Stimulated activated CD8-positive, alpha-beta memory T cell treated with anti-CD3 and anti-CD28 coated beads, Interleukin-4, amount 100 ng/mL, for 4 hours (primary cell): ENCODE measurements around the gene DEFB126.
"Not testable (repeated sequence)": the region's sequence is repeated elsewhere in the genome, so short reads cannot be mapped to it uniquely, and the experiment has no call there.

ENCODE experiments used
- DNase-seq, 2 donors: peaks; one replicate each; pipeline ENCODE4 v3.0.0-alpha.2; 2020; ENCODE audit warnings: low read depth in 2 of 2, low spot score in 1 of 2

The DEFB126 gene, protein sequence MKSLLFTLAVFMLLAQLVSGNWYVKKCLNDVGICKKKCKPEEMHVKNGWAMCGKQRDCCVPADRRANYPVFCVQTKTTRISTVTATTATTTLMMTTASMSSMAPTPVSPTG

DNA sequence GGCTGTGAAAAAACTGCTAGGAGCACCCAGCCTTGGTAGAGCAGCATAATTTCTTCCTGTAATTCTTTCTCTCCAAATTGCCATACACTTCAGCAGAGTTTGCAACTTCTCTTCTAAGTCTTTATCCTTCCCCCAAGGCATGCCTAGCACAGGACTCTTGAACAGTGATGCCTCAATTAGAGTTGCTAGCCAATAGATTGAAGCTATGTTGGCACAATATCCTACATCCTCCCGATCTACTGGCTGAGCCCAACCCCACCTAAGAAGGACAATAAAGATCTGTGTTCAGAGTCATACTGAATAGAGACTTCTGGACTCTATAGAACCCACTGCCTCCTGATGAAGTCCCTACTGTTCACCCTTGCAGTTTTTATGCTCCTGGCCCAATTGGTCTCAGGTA, at the start of gene DEFB126:
Gene DEFB126, plus strand, starts transcription at position 301 of the 400 bp plus-strand sequence. Its CDS starts 39 bp downstream, at position 340.
- DNase-seq, result no peak

DNA sequence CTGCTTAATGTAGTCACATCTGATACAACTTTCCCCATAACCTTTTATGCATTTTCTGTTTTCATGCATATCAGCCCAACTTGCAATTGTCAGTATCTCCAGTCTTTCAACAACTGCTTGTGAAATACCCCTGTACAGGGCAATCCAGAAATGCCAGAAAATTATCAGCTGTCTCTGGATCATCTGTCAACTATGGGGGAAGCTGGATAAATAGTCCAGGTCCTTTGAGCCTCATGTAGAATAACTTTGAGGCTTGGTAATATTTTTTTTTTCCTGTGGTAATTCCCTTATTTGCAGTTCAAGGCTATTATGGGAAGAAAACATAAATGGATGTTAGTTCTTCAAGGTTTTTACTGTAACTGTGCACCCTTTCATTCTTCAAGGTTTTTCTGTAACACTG, 48.7 kb upstream of the DEFB126 start:
- DNase-seq, result no peak

DNA sequence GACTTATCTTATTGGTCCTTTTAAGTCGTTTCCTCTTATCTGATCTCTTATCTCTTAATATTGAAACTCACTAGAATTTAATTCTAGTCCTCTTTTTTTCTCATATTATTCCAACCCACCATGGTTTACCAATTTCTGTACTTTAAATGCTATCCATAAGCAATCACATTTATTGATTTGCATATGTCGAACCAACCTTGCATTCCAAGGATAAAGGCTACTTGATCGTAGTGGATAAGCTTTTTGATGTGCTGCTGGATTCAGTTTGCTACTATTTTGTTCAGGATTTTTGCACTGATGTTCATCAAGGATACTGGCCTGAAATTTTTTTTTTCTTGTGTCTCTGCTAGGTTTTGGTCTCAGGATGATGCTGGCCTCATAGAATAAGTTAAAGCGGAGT, 47.2 kb upstream of the DEFB126 start:
- DNase-seq, result no peak

DNA sequence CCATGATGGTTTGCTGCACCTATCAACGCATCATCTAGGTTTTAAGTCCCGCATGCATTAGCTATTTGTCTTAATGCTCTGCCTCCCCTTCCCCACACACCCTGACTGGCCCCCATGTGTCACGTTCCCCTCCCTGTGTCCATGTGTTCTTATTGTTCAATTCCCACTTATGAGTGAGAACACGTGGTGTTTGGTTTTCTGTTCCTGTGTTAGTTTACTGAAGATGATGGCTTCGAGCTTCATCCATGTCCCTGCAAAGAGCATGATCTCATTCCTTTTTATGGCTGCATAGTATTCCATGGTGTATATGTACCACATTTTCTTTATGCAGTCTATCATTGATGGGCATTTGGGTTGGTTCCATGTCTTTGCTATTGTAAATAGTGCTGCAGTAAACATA, 44.7 kb upstream of the DEFB126 start:
- DNase-seq, result not testable (repeated sequence)

DNA sequence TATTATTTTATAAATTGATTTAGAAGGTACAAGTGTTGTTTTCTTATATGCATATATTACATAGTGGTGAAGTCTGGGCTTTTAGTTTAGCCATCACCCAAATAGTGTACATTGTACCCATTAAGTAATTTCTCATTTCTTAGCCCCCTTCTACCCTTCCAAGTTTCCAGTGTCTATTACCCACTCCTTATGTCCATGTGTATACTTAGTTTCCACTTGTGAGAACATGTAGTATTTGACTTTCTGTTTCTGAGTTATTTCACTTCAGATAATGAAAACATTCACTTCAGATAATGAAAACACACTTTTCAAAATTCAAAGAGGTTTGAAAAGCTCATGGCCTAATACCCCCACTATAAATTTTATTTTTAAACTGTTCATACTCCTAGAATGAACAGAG, 40.4 kb upstream of the DEFB126 start:
- no peak for DNase-seq

DNA sequence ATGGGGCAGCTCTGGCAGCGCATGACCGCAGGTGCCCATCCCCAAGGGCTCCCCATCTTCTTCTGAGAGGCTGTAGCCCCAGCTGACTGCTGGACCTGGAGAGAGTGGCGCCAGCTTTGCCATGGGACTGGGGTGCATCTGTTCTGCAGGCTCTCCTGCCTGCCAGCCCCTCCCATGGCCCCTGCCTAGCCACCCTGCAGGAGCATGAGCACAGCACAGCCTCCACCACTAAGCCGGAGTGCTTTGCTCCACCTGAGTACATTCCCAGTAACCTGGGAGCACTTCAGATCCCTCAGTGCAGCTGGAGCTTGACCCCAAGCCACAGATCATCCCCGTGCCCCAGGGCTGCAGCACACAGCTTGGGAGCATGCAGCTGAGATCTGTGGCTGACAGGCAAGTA, 38.9 kb upstream of the DEFB126 start:
- DNase-seq, result no peak

DNA sequence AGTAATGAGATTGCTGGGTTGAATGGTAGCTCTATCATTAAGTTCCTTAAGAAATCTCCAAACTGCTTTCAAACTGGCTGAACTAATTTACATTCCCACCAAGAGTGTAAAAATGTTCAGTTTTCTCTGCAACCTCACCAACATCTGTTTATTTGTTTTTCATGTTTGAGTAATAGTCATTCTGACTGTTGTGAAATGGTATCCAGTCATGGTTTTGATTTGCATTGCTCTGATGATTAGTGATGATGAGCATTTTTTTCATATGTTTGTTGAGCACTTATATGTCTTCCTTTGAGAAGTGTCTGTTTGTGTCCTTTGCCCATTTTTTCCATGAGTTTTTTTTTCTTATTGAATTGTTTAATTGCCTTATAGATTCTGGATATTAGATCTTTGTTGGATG, 30.0 kb upstream of the DEFB126 start:
- DNase-seq, result no peak

DNA sequence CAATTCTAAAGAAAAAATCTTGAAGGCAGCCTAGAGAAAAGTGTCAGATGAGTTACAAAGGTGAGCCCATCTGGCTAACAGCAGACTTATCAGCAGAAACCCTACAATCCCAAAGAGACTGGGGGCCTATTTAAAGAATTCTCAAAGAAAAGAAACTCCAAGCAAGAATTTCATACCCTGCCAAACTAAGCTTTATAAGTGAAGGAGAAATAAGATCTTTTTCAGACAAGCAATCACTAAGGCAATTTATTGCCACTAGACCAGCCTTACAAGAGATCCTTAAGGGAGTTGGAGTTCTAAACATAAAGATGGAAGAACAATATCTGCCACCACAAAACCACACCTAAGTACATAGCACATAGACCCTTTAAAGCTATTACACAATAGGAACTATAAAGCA, 24.9 kb upstream of the DEFB126 start:
- no peak for DNase-seq

DNA sequence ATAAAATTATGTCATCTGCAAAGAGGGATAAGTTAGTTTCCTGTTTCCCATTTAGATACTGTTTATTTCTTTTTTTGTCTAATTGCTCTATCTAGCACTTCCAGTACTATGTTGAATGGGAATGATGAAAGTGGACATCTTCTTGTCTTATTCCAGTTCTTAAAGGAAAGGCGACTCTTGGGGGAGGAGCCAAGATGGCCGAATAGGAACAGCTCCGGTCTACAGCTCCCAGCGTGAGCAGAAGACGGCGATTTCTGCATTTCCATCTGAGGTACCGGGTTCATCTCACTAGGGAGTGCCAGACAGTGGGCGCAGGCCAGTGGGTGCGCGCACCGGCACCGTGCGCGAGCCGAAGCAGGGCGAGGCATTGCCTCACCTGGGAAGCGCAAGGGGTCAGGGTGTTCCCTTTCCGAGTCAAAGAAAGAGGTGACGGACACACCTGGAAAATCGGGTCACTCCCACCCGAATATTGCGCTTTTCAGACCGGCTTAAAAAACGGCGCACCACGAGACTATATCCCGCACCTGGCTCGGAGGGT, 12.5 kb upstream of the DEFB126 start:
- not testable (repeated sequence) for DNase-seq

DNA sequence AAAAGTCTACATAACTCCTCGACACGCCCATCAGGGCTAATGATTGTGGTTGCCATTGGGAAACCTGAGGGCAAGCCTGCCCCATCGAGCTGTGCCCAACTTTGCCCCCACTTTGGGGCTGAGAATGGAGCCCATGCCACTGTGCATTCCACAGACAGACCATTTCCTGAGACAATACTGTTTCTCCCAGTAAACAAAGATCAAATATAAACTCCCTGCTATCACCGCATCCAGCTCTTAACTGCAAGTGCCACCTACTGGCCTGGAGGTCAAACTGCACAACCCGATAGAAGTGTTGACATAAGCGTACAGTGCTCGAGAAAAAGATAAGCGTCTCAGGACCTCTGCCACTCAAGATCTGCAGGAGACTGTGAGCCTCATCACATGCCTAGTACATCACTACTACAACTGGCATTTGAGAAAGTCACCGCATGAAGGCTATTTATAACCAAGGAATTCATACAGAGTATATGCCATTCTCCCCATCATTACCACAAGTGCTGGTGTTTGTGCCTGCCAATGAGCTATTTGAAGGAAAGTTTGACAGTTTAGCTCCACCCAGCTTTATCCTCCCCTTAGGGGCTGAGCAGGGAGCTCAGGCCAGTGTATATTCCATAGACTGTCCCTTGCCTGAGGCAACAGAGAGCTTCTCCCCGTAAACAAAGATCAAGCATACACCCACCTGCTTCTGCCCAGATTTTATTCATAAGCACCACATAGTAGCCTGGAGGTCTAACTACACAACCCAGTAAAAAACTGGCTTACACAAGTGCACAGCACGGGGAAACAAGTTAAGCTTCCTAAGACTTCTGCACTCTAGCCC, 4.5 kb upstream of the DEFB126 start:
- DNase-seq, result no peak

DNA sequence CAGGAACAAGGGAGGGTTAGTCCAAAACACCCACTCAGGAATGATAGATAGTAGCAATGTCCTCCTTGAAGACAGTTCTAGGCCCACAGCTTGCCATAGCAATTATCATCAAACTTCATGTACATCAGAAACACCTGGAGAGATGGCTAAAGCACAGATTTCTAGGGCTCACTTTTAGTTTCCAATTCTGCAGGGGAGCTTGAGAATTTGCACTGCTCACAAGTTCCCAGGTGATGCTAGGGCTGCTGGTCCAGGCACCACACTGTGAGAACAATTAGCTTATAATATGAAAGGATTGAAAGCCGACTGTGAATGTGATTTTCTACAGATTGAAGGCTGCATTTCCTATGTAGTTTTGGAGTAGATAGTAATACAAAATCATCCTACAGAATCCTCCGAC, 3.5 kb downstream of the DEFB126 start:
- DNase-seq, result no peak

DNA sequence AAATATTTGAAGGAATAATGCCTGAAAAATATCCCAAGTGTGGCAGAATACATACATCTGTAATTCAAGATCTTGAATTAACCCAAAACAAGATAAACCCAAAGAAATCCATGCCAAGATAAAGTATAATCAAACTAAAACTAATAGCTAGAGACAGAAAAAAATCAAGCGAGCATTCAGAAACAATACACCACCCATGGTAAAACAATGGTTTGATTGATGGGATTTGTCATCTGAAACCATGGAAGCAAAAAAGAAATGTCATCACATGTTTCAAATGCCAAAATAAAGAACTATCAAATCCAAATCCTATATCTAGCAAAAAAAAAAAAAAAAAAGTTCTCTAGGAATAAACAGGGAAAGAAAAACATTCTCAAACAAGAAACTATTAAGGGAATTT, 9.7 kb downstream of the DEFB126 start:
- DNase-seq, result no peak

DNA sequence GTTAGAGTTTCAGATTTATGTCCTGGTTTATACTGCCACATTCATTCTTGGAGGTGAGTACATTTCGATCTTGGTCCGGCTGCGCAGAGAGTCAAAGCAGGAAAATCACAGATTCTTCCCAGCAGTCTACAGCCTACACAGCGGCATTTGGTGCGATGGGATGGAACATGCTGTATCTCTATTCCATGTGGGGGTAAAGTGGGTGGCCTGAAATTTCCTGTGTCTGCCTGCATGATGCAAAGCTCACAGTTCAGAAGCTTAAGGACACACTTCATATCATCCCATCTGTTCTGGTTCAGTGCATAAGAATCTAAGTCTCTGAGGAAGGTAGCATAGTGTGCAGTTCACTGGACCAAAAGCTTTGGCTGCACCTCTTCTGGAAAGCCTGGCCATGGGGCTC, 14.8 kb downstream of the DEFB126 start, which contains the start of gene DEFB127:
Gene DEFB127, plus strand, starts transcription at position 301 of the 400 bp plus-strand sequence. Its CDS starts 91 bp downstream, at position 392.
- no peak for DNase-seq

DNA sequence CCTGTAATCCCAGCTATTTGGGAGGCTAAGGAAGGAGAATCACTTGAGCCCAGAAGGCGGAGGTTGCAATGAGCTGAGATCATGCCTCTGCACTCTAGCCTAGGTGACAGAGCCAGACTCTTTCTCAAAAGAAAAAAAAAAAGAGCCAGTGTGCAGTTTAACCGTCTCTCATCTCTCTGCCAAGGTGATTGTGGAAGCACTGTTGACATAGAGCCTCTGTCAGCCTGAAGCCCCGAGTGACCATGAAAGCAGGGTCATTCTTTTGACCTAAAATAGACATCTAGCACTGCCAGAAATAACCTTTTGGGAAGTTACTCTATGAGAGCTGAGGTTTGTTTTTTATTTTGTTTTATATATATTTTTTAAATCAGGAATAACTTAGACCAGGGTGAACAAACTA, 22.2 kb downstream of the DEFB126 start:
- no peak for DNase-seq

DNA sequence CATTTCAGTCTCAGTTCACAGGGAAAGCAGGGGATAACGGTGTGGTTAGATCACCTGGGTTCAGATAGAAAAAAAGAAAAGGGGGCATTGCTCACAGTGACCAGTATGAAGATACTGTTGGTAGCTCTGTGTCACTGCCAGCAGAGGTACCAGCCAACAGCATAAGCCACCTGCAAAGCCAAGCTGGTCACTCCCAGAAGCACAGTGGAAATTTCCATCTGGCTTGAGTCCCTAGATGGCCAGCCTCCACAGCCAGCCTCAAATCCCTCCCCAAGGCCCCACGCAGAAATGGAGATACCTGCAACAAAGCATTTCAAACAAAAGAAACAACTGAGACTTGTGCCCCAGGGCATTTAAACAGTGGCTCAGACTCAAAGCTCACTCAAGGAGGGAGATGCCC, 26.5 kb downstream of the DEFB126 start:
- DNase-seq, result no peak

DNA sequence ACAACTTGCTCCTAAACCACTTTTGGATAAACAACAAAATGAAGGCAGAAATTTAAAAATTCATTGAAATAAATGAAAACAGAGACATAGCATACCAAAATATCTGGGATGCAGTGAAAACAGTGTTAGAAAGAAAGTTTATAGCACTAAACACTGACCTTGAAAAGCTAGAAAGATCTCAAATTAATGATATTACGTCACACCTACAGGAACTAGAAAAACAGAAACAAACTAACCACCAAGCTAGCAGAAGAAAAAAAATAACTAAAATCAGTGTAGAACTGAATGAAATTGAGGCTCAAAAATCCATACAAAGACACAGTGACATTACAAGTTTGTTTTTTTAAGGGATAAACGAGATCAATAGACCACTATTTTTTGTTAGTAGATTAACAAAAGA, 41.9 kb downstream of the DEFB126 start:
- DNase-seq, result no peak

DNA sequence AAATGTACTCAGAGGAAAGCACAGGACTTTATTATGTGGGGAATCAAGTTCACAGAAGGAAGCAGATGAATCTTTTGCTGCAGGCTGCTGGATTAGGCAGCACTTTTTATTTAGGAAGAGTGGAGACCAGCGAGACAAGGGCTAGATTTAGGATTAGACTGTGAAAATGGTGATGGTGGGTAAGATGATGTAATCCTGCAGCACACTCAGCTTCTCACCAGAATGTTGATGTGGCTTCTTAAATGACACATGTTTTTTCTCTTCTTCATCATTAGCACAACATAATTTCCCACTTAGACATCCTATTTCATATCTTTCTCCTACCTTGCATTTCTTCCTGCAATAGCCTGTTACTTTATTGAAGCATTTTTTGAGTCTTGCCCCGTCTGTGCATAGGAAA, 45.3 kb downstream of the DEFB126 start:
- no peak for DNase-seq

DNA sequence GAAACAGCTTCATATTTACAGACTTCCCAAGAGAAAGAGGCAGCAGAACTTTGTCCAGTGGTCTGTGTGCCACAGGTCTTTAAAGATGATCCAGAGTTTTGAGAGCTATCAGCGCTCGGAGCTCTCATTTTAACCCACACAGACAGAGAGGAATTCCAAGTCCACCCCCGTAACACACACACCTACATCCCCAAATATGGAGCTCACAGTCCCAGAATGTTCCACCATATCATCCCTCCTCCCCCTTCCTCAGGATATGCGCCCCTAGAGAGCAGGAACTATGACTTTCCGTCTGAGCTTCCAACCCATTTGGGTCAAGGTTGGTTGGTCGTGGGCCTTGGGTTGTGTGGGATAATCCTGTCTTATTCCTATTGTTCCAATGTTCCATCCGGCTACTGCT, 47.2 kb downstream of the DEFB126 start, which contains the start of gene DEFB128:
Gene DEFB128, minus strand, starts transcription at position 101 of the 400 bp plus-strand sequence. Its CDS starts 88 bp downstream, at position 13.
- DNase-seq, result no peak
